ENCODE data around the gene AP3S2.

Gene AP3S2

DNA sequence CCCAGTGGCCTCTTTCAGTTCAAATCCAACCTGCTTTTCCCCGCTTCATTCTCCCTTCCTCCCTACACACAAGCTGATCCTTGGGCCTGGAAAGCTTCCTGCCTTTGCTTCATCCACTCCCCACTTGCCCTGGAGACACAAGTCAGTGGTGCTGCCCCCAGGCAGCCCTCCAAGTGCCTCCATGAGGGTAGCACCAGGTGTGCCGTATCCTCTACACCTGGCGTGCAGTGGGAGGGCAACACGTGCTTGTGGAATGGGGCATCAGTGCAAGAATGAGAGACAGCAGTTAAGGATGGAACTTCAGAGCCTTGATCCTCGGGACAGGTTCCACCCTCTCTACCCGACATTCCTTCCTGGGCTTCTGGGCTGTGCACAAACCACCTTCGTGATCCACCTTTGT, 83.0 kb downstream of the AP3S2 start:
- no peak overlapping the region for H3K4me3 ChIP-seq (ENCODE audit: low read length, poor library complexity, severe bottlenecking)
- no peaks in the 10 kb centered on the region for H3K4me1 ChIP-seq (ENCODE audit: insufficient read depth, low read length, poor library complexity, severe bottlenecking)
- H3K9ac ChIP-seq (ENCODE audit: low read depth, low read length, poor library complexity, severe bottlenecking) = no peak overlapping the region
- H3K27me3 ChIP-seq (ENCODE audit: insufficient read depth, low read length, poor library complexity, severe bottlenecking) = no peaks in the 10 kb centered on the region
- H3K4me2 ChIP-seq (ENCODE audit: low read depth, low read length, poor library complexity, severe bottlenecking) = no peak overlapping the region
- H3F3A ChIP-seq (ENCODE audit: low read depth) = no peaks in the 10 kb centered on the region
- no peaks in the 10 kb centered on the region for H3K9me3 ChIP-seq (ENCODE audit: insufficient read depth, low read depth, low read length)
- no peaks in the 10 kb centered on the region for H3K36me3 ChIP-seq (ENCODE audit: insufficient read depth, low read length)
- H3K79me2 ChIP-seq (ENCODE audit: insufficient read depth, low read length) = no peaks in the 10 kb centered on the region
- TF ChIP-seq EZH2phosphoT487 (IDR thresholded peaks at IDR 0.05; ENCODE audit: borderline replicate concordance) = no peak
- TF ChIP-seq, protein P1, sequence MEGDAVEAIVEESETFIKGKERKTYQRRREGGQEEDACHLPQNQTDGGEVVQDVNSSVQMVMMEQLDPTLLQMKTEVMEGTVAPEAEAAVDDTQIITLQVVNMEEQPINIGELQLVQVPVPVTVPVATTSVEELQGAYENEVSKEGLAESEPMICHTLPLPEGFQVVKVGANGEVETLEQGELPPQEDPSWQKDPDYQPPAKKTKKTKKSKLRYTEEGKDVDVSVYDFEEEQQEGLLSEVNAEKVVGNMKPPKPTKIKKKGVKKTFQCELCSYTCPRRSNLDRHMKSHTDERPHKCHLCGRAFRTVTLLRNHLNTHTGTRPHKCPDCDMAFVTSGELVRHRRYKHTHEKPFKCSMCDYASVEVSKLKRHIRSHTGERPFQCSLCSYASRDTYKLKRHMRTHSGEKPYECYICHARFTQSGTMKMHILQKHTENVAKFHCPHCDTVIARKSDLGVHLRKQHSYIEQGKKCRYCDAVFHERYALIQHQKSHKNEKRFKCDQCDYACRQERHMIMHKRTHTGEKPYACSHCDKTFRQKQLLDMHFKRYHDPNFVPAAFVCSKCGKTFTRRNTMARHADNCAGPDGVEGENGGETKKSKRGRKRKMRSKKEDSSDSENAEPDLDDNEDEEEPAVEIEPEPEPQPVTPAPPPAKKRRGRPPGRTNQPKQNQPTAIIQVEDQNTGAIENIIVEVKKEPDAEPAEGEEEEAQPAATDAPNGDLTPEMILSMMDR (conservative IDR thresholded peaks at IDR 0.05; ENCODE audit: low read length) = no peak
- H4K20me1 ChIP-seq (ENCODE audit: insufficient read depth, low read length, poor library complexity, severe bottlenecking) = no peaks in the 10 kb centered on the region
- H2AFZ ChIP-seq (ENCODE audit: low read length) = no peak overlapping the region
- no peaks in the 10 kb centered on the region for H3K9me2 ChIP-seq (replicated peaks; ENCODE audit: low read depth, low read length)

DNA sequence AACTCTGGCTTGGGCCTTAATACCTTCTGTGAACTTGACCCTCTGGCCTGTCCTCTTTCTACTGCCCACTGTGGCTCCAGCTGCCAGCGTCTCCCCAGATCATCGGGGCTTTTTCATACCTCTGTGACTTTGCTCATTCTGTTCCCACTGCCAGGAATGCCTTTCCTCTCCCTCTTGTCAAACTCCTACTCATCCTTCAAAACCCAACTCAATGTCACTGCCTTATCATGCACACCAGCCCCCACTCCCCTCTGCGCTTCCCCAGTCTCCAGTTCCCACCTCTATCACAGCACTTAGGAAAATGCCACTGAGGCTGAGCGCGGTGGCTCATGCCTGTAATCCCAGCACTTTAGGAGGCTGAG, 84.0 kb downstream of the AP3S2 start:
- H3K9me2 ChIP-seq (replicated peaks; ENCODE audit: low read depth, low read length) = no peaks in the 10 kb centered on the region
- no peak for TF ChIP-seq EZH2phosphoT487 (IDR thresholded peaks at IDR 0.05; ENCODE audit: borderline replicate concordance)
- TF ChIP-seq, protein P1 (conservative IDR thresholded peaks at IDR 0.05; ENCODE audit: low read length) = no peak
- H3K79me2 ChIP-seq (ENCODE audit: insufficient read depth, low read length) = no peaks in the 10 kb centered on the region
- H3K9ac ChIP-seq (ENCODE audit: low read depth, low read length, poor library complexity, severe bottlenecking) = no peak overlapping the region
- H3K4me3 ChIP-seq (ENCODE audit: low read length, poor library complexity, severe bottlenecking) = no peak overlapping the region
- no peak overlapping the region for H3K4me2 ChIP-seq (ENCODE audit: low read depth, low read length, poor library complexity, severe bottlenecking)
- H3K27me3 ChIP-seq (ENCODE audit: insufficient read depth, low read length, poor library complexity, severe bottlenecking) = no peaks in the 10 kb centered on the region
- no peaks in the 10 kb centered on the region for H3K9me3 ChIP-seq (ENCODE audit: insufficient read depth, low read depth, low read length)
- no peaks in the 10 kb centered on the region for H3F3A ChIP-seq (ENCODE audit: low read depth)
- H3K4me1 ChIP-seq (ENCODE audit: insufficient read depth, low read length, poor library complexity, severe bottlenecking) = no peaks in the 10 kb centered on the region
- H4K20me1 ChIP-seq (ENCODE audit: insufficient read depth, low read length, poor library complexity, severe bottlenecking) = no peaks in the 10 kb centered on the region
- H2AFZ ChIP-seq (ENCODE audit: low read length) = no peak overlapping the region
- no peaks in the 10 kb centered on the region for H3K36me3 ChIP-seq (ENCODE audit: insufficient read depth, low read length)

DNA sequence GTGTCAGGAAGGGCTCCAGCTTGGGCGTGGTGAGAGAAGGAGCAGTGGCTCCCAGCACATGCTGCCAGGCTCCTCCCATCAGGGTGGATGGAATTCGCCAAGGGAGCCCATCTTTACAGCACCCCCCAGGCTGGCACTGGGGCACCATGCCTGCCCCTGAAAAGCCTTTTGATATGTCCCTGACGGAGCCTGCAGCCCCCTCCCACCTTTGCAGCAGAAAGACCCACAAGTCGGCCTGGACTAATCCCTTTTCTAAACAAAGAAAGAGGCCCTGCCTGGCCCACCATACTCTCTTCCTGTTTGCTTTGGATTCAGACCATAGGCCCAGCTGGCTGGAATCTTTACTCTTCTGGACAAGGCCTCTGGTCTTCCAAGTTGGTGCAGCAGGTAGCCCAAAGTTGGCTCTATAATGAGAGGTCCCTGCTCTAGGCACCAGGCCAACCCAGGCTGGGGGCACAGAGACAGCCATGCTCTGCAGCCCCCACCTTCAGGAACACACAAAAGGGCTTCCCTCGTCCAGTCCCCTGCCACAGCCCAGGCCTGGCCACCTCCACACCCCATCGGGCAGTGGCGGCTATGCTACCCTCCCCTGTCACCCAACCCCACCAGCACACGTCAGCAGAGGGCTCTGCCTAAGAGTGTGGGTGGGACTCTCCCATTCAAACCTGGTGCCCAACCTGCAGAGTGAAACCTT, 84.6 kb downstream of the AP3S2 start:
- no peaks in the 10 kb centered on the region for H3K27me3 ChIP-seq (ENCODE audit: insufficient read depth, low read length, poor library complexity, severe bottlenecking)
- H3K9ac ChIP-seq (ENCODE audit: low read depth, low read length, poor library complexity, severe bottlenecking) = no peak overlapping the region
- H3K36me3 ChIP-seq (ENCODE audit: insufficient read depth, low read length) = no peaks in the 10 kb centered on the region
- TF ChIP-seq, protein P1 (conservative IDR thresholded peaks at IDR 0.05; ENCODE audit: low read length) = no peak
- TF ChIP-seq EZH2phosphoT487 (IDR thresholded peaks at IDR 0.05; ENCODE audit: borderline replicate concordance) = no peak
- no peaks in the 10 kb centered on the region for H4K20me1 ChIP-seq (ENCODE audit: insufficient read depth, low read length, poor library complexity, severe bottlenecking)
- H3F3A ChIP-seq (ENCODE audit: low read depth) = no peaks in the 10 kb centered on the region
- H3K4me1 ChIP-seq (ENCODE audit: insufficient read depth, low read length, poor library complexity, severe bottlenecking) = no peaks in the 10 kb centered on the region
- no peaks in the 10 kb centered on the region for H3K79me2 ChIP-seq (ENCODE audit: insufficient read depth, low read length)
- H3K4me2 ChIP-seq (ENCODE audit: low read depth, low read length, poor library complexity, severe bottlenecking) = no peak overlapping the region
- H2AFZ ChIP-seq (ENCODE audit: low read length) = no peak overlapping the region
- no peak overlapping the region for H3K4me3 ChIP-seq (ENCODE audit: low read length, poor library complexity, severe bottlenecking)
- H3K9me2 ChIP-seq (replicated peaks; ENCODE audit: low read depth, low read length) = no peaks in the 10 kb centered on the region
- no peaks in the 10 kb centered on the region for H3K9me3 ChIP-seq (ENCODE audit: insufficient read depth, low read depth, low read length)

All from Loucy (cell line).